Epithelial cell of proximal tubule (primary cell): ENCODE results near the gene TNIP1. TPM values are rescaled to one million over a fixed set of nuclear protein-coding genes. Genes with fewer than 3 reads are reported as not detected.

Experiments used
- DNase-seq: peaks from one replicate; pipeline ENCODE4 v3.0.0-alpha.2; 2011; ENCODE audit warnings: low read depth
- H3K4me3 ChIP-seq: 2 replicates; pipeline ENCODE4 v1.5.1; 2011; ENCODE audit warnings: low read depth, mild to moderate bottlenecking, low read length
- total RNA-seq: library from RNA; depleted of rRNA; stranded (reverse); fragments of >200 nt; gene quantifications from 2 replicates; pipeline ENCODE4 v1.2.3, GENCODE V29; 2015
- TF ChIP-seq, protein P1 (sequence below): conservative IDR thresholded peaks from 2 replicates; pipeline ENCODE4 v1.5.1; 2012; ENCODE audit warnings: low read depth, mild to moderate bottlenecking, low read length

The TNIP1 gene
- total RNA-seq, 1 donor from 2014 or later = 255 TPM

DNA sequence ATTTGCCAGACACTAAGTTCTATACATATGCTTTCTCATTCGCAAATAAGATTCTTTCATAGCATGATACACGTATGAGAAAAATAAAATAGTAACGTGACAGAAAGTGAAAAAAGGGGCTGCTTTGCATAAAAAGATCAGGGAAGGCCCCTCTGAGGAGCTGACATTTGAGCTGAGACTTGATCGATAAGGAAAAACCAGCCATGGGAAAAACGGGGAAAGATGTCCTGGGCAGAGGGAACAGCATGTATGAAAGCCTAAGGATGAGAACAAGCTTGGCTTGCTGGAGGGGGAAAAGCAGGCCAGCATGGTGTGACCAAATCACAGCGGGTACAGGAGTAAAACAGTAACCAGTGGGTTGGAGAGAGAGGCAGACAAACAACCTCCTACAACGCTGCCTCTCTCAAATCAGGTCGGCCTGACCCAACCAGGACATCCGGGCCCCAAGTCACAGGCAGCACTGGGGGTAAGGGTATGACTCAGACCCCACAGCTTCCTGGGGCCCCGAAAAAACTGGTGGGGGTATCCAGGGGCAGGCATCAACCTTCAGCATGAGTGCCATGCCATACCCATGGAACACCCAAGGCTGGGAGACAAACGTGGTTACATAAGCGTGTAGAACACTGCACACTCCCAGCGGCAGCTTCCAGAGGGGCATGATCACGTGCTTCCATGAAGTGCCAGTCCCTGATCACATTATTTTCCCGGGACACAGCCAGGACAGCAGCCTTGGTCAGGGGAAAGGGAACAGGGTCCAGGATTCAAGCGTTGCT, 2.2 kb downstream of the TNIP1 start:
- H3K4me3 ChIP-seq = peak overlapping the region; percentile 84
- DNase-seq = peak; percentile 63
- TF ChIP-seq, protein P1, sequence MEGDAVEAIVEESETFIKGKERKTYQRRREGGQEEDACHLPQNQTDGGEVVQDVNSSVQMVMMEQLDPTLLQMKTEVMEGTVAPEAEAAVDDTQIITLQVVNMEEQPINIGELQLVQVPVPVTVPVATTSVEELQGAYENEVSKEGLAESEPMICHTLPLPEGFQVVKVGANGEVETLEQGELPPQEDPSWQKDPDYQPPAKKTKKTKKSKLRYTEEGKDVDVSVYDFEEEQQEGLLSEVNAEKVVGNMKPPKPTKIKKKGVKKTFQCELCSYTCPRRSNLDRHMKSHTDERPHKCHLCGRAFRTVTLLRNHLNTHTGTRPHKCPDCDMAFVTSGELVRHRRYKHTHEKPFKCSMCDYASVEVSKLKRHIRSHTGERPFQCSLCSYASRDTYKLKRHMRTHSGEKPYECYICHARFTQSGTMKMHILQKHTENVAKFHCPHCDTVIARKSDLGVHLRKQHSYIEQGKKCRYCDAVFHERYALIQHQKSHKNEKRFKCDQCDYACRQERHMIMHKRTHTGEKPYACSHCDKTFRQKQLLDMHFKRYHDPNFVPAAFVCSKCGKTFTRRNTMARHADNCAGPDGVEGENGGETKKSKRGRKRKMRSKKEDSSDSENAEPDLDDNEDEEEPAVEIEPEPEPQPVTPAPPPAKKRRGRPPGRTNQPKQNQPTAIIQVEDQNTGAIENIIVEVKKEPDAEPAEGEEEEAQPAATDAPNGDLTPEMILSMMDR = no peak

DNA sequence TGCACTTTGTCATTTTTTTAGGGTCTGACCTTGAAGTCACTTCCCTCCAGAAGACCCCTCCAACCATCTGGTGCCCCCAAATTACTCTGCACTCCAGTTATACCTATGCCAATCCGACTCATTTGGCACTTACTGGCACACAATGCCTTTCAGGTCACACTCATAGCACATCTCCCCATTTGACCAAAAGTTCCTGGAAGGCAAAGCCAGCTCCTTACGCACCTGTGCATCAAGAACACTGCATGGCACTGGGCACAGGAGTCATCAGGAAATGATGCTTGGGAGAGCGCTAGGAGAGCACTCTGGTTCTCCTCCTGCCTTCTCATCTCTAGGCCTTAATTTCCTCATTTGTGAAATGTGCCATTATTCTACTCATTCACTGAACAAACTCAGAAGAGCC, 2.9 kb downstream of the TNIP1 start:
- no peak for DNase-seq
- peak overlapping the region; percentile 84 for H3K4me3 ChIP-seq
- TF ChIP-seq, protein P1 = no peak

DNA sequence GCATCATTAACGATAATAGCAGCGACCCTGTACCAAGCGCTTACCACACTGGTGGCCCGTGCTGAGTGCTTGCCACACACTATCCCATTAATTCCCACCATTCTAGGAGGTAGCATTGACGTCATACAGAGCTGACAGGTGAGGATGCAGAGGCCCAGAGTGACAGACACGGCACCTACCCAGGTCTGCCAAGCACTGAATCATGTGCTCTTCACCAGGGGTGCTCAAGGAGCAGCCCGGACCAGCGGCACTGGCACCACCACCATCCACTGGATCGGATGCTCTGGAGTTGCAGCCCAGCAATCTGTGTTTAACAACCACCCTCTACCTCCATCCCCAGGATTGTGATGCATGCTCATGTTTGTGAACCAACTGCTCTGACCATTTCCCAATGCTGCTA, 3.4 kb downstream of the TNIP1 start:
- no peak overlapping the region for H3K4me3 ChIP-seq
- DNase-seq = no peak
- TF ChIP-seq, protein P1 = no peak

DNA sequence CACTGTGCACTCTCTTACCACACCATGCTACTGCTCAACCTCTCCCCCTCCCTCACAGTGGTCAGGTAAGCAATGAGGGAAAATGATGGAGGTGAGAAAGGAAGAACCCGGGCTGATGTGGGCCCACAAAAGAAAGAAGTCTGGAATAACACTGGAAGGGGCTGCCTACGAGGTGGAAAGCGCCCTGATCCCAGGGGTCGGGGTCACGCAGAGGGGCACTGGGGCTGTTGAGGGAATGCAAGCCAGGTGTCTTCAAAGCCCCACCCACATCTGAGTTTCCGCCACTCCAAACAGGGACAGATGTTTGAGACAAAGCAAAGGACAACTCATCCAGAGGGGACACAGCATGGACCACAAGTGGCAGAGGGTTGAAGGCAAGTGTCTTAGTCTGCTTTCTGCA, 4.2 kb downstream of the TNIP1 start:
- DNase-seq = no peak
- TF ChIP-seq, protein P1 = no peak
- no peak overlapping the region for H3K4me3 ChIP-seq

DNA sequence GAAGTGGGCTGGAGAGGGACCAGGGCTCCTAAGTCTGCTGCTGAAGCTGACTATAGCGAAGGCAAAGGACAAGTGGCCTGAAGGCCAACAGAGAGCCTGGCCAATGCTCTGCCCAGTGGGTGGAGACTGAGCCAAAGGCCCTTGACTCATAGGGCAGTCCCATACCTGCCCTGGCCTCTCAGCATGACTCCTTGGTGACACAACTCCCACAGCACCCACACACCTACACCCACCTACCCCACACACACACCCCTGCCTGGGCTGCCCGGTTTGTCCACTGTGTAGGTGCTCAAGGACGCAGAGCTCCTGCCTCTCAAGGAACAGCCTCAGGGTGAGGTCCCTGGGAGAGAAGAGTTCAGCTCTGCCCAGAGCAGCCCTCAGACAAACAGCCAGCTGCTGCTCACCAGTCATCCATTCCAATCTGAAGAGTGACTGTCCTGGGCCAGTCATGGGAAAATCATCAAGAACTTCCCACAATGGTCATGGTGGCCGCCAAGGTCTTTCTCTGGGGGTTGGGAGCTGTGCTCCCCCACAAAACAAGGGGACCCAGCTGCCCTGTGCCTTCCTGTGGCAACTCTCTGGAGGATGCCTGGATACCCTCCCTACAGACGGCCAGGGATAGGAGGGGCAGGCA, 5.0 kb downstream of the TNIP1 start:
- DNase-seq = no peak
- TF ChIP-seq, protein P1 = no peak
- no peak overlapping the region for H3K4me3 ChIP-seq

DNA sequence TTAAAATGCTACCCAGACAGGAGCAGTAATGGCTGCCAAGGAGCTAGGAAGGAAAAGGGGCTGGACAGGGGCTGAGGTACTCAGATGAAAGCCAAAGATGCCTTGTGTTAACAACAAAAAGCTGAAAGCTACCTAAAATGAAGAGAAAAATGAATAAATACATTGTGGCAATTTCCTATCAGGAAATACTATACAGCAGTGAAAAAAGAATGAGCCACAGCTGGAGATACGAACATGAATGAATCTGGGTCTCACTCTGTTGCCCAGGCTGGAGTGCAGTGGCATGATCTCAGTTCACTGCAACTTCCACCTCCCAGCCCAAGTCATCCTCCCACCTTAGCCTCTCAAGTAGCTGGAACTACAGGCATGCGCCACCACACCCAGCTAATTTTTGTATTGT, 6.3 kb downstream of the TNIP1 start:
- no peak for DNase-seq
- H3K4me3 ChIP-seq = no peak overlapping the region
- TF ChIP-seq, protein P1 = no peak

DNA sequence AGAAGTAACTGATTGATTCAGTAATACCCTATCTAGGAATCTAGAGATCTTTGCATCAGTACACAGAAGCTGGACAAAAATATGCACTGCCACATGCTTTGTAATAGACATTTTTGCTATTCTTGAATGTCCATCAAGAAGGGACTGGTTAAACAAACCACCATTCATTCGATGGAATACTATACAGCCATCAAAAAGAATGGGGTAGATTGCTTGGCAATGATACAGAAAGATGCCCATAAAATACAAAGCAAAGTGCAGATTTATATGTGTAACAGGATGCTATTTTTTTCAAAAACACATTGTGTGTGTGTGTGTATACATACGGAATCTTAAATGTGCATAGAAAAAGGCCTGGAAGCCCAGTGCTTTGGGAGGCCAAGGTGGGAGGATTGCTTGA, 7.6 kb downstream of the TNIP1 start:
- H3K4me3 ChIP-seq = no peak overlapping the region
- no peak for DNase-seq
- TF ChIP-seq, protein P1 = no peak
